Measurements from ENCODE around the gene SLC25A39.

Gene SLC25A39

DNA sequence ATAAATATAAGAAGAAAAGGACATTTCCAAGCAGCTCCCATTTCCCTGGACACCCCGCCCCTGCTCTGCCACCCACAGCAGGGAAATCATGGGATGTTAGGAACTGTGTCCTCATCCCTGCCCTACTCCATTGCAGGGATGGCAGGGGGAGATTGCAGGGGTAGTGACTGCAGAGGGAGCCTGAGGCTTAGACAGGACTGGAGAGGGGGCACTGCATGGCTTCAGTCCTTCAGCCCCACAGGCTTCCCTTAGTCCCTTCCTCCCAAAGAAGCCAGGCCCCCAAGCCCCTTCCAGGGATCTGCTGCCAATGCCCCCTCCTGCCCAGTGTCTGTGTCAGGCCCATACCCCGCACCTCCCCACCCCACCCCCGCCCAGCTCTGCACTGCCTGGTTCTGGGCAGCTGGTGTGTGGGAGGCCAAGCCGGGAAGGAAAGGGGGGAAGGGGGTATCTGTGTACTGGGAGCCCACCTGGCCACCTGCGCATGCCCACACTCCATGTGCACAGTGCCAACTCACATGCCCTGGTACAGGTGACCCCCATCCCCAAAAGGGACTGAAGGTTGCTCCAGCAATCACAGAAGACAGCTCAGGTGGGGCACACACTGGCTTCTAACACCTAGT is 13.0 kb downstream of the SLC25A39 start:
- no peak for DNase-seq

DNA sequence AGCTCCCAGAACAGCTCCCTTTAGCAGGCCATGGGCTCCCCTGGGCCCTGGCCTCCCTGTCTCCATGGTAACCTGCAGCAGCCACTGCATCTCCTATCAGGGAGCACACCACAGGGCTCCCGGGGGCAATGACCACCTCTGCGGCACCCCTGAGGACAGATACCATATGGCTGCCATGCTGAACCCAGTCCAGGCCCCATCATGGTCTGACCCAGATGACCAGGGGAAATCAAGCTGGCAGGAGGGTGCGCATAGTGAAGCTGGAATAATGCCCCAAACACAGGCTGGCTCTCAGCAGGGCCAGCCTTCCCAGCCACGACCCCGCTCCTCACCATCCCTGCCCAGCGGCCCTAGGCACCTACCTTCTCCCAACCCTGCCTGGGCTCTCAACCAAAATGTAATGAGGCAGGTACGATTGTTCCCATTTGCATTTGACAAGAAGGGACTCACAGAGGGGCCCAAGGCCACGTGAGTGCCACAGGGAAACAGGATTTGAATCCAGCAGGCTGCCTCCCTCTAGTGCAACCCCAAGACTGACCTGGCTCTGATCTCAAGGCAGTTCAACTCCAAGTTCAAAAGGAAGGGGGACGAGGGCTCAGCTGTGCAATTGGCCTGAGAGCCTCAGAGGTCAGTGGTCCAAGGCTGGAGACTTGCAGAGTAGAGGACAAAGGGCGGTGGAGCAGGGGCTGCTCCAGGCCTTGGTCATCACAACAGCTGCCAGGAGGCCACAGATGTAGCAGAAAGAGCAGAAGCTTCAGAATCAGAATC is 13.8 kb downstream of the SLC25A39 start:
- DNase-seq, result no peak

- DNase-seq, result no peak
Measured at GRCh38 chr17:44310188-44310587, 14.4 kb downstream of the SLC25A39 start.

DNA sequence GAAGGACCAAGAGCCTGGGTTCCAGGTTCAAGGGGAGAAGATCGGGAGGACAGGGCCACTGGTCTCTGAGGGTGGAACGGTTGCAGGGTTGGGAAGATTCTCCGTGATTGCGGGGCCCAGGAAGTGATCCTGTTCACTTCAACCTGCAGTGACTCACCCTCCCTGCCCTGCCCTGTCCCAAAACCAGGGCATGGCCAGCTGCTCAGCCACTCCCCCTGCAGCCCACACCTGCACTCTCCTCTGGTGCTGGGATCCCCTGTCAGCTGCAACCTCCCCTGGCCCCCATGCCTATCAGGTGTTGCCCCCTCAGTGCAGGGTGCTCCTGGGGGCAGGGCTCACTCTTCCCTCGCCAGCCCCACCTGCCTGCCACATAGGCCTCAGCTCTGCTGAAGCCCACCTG is 15.2 kb downstream of the SLC25A39 start:
- no peak for DNase-seq

DNA sequence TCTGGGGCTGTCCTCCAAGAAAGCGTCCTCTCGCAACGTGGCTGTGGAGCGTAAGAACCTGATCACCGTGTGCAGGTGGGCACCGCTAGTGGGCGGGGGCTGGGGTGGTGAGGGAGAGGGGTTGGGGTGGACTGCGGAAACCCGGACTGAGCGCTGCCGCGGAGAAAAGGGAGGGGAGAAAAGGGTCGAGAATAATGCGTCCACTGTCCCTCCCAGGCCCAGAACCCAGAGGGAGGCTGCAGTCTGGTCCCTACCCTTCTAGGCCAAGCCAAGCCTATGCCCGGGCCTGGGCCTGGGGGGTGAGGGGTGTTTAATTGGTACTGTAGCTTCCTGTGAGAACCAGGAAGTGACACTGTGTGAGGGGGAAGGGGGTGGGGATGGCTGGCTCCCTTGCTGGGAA is 15.8 kb downstream of the SLC25A39 start:
- DNase-seq, result peak; percentile 43

GRCh38 chr17:44308320-44308818 is 16.3 kb downstream of the SLC25A39 start, which contains the start of gene RUNDC3A:
TSS of gene RUNDC3A (plus strand) at chr17:44308601. CDS start at chr17:44308833, 232 bp downstream.
- peak; percentile 95 for DNase-seq

- peak; percentile 66 for DNase-seq
Measured at GRCh38 chr17:44307387-44308186, 17.0 kb downstream of the SLC25A39 start.

- no peak for DNase-seq
Measured at GRCh38 chr17:44304651-44305050, 20.0 kb downstream of the SLC25A39 start.

- no peak for DNase-seq
Measured at GRCh38 chr17:44297975-44298374, 26.6 kb downstream of the SLC25A39 start.

DNA sequence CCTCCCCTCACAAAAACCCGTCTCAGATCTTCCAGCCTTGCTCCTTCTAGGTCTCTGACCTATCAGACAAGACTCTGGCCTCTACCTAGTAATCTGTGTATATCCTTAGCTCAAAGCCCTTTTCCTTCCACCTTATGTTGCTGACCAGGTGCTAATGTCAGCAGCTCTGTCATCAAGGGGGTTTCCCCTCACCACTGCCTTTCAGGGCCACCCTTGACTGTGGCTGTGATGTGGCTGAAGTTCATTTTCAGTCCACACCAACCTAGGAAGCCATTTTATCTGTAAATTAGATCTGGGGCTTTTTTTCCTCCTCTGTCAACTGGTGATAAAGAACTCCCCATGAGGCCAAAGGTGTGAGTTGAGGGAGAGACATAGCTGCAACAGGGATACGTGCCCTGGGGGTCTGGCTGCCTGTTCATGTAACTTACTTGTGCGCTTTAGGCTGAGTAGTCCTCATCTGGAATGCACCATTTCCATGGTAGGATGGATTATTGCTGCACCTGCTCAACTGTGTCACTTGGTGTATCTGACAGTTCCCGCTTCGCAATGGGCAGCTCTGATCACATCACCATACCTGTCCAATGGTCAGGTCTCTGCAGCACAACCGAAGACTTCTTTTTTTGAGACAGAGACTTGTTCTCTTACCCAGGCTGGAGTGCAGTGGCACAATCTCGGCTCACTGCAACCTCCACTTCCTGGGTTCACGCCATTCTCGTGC is 31.0 kb downstream of the SLC25A39 start:
- DNase-seq, result no peak

DNA sequence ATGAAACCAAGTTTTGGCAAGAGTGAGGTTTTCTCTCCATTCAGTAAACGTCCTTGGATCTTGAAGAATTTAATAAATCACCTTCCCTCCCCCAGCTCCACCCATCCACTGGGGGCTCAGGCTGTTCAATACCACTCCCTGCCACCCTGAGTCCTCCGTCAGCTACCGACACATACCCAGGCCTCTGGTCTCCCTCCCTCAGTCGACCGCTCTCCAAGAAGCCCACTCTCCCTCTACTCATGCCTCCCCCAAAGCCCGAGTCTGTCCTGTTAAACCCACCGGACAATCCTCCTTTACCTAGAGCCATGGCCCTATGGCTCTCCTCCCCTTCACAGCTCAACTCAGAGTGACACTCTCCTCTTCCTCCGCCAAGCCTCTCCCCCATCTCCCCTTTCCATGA is 37.0 kb downstream of the SLC25A39 start:
- no peak for DNase-seq

GRCh38 chr17:44284024-44284400 is 40.6 kb downstream of the SLC25A39 start:
- no peak for DNase-seq

DNA sequence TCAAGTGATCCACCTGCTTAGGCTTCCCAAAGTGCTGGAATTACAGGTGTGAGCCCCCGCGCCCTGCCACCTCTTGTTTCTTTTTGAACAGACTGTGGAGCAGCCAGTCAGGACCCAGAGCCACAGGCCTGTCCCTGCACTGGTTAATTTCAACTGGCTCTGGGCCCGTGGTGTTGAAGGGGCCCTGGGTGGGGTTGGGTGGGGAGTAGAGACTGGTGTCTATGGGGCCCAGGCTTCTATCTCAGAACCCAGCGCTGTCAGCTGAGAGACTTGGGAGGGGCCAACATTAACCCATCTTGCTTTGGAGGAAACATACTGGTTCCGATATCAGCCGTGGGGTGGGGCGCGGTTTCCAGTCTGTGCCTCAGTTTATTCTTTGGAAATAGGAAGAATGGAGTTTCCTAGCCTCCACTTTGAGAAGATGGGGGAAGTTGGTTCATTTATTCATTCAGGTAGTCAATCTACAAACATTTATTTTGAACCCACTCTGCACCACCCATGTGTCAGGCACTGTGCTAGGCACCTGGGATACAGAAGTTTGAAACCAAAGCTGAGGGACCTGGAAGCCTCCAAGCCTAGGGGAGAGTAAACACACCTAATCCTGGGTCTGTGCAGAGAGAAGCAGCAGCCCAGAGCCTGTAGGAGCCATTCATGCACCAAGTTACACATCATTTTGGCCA is 41.1 kb downstream of the SLC25A39 start:
- no peak for DNase-seq

GRCh38 chr17:44282264-44282663 is 42.4 kb downstream of the SLC25A39 start:
- no peak for DNase-seq

DNA sequence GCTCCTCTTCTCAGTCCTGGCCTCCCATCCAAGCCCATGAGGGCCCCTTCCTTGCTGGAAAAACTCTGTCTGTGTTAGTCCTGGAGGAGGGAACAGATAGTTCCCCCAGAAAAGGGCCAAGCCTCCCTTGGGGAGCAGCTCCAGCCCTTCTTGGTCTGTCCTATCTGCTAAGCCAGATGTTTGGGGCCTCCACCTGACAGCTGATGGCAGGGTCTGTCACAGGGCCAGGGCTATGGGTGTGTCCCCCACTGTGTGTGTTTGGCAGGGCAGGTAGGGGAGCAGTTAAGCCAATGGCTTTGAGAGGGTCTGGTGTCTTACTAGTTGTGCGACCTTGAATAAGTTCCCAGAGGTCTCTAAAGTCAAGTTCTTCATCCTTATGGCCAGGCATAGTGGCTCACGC is 43.1 kb downstream of the SLC25A39 start:
- no peak for DNase-seq

DNA sequence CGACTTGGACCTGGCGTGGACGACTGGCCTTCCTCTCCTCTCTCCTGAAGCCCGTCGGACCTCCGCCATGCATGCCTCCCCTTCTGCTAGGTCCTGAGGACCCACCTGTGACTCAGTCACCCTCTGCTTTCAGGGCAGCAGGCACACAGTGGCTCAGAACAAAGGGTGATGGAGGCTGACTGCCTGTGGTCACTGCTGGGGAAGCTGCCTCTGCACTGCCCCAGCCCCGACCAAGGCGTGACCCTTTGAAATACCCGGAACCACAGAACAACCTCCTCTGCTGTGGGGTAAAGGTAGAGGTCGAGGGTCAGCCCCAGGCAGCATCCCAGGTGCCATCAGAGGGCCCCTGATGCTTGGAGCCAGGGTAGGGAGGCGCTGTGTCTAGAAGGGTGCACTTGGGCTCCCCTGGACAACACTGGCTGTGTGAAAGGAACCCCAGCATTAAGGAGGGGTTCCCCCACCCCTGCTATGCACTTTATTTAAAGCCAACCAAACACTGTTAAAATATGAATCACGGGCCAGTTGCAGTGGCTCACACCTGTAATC is 44.2 kb downstream of the SLC25A39 start:
- DNase-seq, result no peak

DNA sequence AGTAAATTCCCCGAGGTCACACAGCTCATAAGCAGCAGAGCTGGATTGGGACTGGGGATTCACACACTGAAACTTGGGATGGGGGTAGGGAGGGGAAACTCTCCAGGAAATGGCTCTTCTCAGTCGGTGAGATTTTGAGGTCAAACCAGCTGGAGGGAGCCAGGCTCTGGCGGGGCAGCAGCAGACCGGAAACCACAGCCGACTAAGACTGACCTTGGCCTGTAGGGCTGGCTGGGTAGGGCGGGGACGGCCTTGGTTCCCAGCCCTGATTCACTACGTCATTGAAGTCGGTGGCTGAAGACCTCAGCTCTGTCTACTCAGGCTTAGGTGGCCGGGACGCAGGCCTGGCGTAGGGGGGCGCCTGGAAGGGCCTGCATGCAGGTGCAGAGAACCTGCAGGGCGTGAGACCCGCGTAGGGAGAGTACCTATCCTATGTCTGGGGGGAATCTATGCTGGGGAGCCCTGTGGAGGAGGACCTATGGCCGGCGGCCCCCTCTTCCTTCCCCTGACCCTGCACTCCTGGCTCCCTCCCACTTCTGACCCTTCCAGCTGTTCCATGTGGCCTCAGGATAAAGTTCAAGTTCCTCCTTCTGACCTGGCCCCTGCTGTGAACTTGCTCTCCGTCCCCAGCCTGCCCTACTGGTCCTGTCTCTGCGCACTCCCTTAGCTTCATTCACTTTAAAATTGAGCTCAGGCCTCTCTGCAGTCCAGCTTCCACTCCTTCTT is 44.8 kb downstream of the SLC25A39 start:
- no peak for DNase-seq

- DNase-seq, result no peak
Measured at GRCh38 chr17:44279346-44279665, 45.3 kb downstream of the SLC25A39 start.

- DNase-seq, result no peak
Measured at GRCh38 chr17:44277976-44278375, 46.6 kb downstream of the SLC25A39 start.

DNA sequence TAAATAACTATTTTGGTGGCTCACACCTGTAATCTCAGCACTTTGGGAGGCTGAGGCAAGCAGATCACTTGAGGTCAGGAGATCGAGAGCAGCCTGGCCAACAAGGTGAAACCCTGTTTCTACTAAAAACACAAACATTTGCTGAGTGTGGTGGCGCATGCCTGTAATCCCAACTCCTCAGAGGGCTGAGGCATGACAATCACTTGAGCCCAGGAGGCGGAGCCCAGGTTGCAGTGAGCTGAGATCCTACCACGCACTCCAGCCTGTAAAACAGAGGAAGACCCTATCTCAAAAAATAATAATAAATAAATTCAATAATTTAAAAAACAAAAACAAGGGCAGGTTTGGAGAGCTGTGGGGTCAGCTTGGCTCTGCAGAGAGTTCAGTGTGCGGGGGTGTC is 51.0 kb downstream of the SLC25A39 start:
- no peak for DNase-seq

- no peak for DNase-seq
Measured at GRCh38 chr17:44272954-44273353, 51.7 kb downstream of the SLC25A39 start.
